ENCODE data around the gene NEK6. TPM values are rescaled to one million over a fixed set of nuclear protein-coding genes. Genes with fewer than 3 reads are reported as not detected.

Gene NEK6
- total and polyA plus RNA-seq, 2 of the 8 experiments (the other 6 are each of a cell fraction or from before 2014, with no cell fraction given) = 17.7 to 19.7 TPM

DNA sequence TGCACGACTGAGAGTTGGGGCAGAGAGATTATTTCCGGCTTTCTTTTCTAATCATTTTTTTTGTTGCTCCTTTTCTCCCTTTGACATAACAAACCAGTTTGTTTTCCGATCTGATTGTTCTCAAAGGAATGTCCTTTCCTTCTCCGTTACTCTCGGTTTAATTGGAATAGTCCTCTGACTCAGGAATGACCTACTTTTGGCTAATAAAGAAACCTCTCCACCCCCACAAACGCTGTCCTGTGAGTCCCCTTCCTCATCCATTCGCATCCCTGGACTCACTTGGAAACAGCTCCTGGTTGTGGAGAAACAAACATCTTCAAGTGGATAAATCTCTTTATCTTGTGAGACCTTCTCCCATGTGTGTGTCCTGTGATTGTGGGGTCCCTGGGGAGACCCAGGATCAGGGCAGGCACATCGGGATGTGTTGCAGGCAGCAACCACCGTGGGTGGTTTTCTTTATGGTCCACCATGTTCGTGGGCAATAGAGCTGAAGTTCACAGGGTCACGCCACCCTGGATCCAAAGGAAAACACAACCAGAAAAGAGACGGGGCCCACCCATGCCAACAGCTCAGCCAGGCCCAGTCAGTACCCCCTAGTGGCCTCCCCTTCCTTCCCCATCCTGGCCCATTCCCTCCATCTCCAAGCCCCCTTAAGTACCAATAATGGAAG is 45.2 kb upstream of the NEK6 start:
- Histone ChIP-seq H3K79me1 (ENCODE audit: low read depth, low read length) (no peaks in the 10 kb centered on the region), H2BK120ac (replicated peaks; ENCODE audit: low read depth, low read length) (no peak overlapping the region), H2AFZ (ENCODE audit: low read length) (no peak overlapping the region; the same call in 1 of the 2 replicates), H3K4me2 (ENCODE audit: insufficient read depth in 1 of 2, low read depth in 2 of 2, low read length in 2 of 2) (no peak overlapping the region), H3K4ac (replicated peaks; ENCODE audit: insufficient read length, low read depth, low read length) (no peak overlapping the region), H3K79me2 (ENCODE audit: control insufficient read depth in 1 of 2, insufficient read depth in 2 of 2, low read length in 2 of 2) (no peaks in the 10 kb centered on the region), H3K9ac (replicated peaks in 1 of 4; ENCODE audit: extremely low read depth in 1 of 4, low read depth in 3 of 4, low read length in 3 of 4) (no peak overlapping the region), H3K27me3 (replicated peaks in 1 of 4; ENCODE audit: control insufficient read depth in 3 of 4, extremely low read depth in 1 of 4, insufficient read depth in 3 of 4, low read length in 3 of 4) (no peaks in the 10 kb centered on the region), H3K36me3 (ENCODE audit: control insufficient read depth in 2 of 4, insufficient read depth in 4 of 4, low read length in 3 of 4) (no peaks in the 10 kb centered on the region), H4K20me1 (replicated peaks in 1 of 2; ENCODE audit: control insufficient read depth in 1 of 2, insufficient read depth in 2 of 2, low read length in 2 of 2) (no peaks in the 10 kb centered on the region), H3K23ac (ENCODE audit: insufficient read length) (no peak overlapping the region), H3K14ac (ENCODE audit: insufficient read length) (no peak overlapping the region), H2BK15ac (ENCODE audit: low read length) (no peak overlapping the region), H4K91ac (replicated peaks; ENCODE audit: insufficient read length, low read length) (no peak overlapping the region), H3K4me3 (ENCODE audit: extremely low read depth in 1 of 4, insufficient read depth in 2 of 4, low read depth in 3 of 4, low read length in 4 of 4) (no peak overlapping the region), H4K8ac (ENCODE audit: extremely low read depth, insufficient read depth, low read length) (no peak overlapping the region), H3K23me2 (ENCODE audit: low read depth, low read length) (no peaks in the 10 kb centered on the region; the same call in 1 of the 2 replicates), H4K5ac (ENCODE audit: insufficient read length, low read depth, low read length) (no peak overlapping the region), H3K27ac (ENCODE audit: low read depth, low read length) (no peak overlapping the region), H3K4me1 (replicated peaks in 1 of 4; ENCODE audit: control insufficient read depth in 3 of 4, insufficient read depth in 4 of 4, low read length in 3 of 4) (peaks cover 0 to 4% (median 2%) of the 10 kb centered on the region in 4 experiments; a peak in 4 of 7 replicates), H2BK5ac (ENCODE audit: low read depth, low read length) (no peak overlapping the region), H3K56ac (replicated peaks; ENCODE audit: insufficient read length, low read depth, low read length) (no peak overlapping the region), H2AK5ac (ENCODE audit: low read depth, low read length) (no peak overlapping the region), H3K18ac (ENCODE audit: extremely low read depth, low read length) (no peak overlapping the region), H2BK12ac (ENCODE audit: low read depth, low read length) (no peak overlapping the region), H2BK20ac (ENCODE audit: low read length) (no peak overlapping the region), H3K9me3 (ENCODE audit: insufficient read depth in 2 of 2, low read depth in 1 of 2, low read length in 1 of 2) (no peaks in the 10 kb centered on the region)
- ChIA-PET POLR2A (ENCODE audit: partially characterized antibody) (interaction anchor here (0.6 to 1.3 kb wide), 2 partner anchors 30 to 933 kb away, joined by 3 to 4 read pairs; no protein-coding TSS in a partner anchor), CTCF (ENCODE audit: partially characterized antibody) (interaction anchor here (2.0 to 4.0 kb wide), 2 partner anchors 12 to 86 kb away, joined by 12 to 17 read pairs; no protein-coding TSS in a partner anchor)
- DNase-seq (ENCODE audit: low read depth in 1 of 2, low spot score in 2 of 2) (no peak), FAIRE-seq (no peak)
- 79% methylated on average over 12 of the region's 12 CpGs; no CpG with 5 or more reads in 1 of the 2 experiments for WGBS, 2 experiments (ENCODE audit: extremely low coverage in 1 of 2, insufficient coverage in 1 of 2, insufficient read length in 1 of 2, insufficient replicate concordance in 2 of 2, low coverage in 1 of 2, low lambda C conversion rate in 2 of 2, missing lambda C conversion rate in 1 of 2)
- TF ChIP-seq SIRT6 (IDR thresholded peaks at IDR 0.05; ENCODE audit: low read length) = no peak
- TF ChIP-seq, protein P1, sequence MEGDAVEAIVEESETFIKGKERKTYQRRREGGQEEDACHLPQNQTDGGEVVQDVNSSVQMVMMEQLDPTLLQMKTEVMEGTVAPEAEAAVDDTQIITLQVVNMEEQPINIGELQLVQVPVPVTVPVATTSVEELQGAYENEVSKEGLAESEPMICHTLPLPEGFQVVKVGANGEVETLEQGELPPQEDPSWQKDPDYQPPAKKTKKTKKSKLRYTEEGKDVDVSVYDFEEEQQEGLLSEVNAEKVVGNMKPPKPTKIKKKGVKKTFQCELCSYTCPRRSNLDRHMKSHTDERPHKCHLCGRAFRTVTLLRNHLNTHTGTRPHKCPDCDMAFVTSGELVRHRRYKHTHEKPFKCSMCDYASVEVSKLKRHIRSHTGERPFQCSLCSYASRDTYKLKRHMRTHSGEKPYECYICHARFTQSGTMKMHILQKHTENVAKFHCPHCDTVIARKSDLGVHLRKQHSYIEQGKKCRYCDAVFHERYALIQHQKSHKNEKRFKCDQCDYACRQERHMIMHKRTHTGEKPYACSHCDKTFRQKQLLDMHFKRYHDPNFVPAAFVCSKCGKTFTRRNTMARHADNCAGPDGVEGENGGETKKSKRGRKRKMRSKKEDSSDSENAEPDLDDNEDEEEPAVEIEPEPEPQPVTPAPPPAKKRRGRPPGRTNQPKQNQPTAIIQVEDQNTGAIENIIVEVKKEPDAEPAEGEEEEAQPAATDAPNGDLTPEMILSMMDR (IDR thresholded peaks at IDR 0.05; ENCODE audit: control extremely low read depth in 1 of 3, insufficient read depth in 1 of 3, low read depth in 1 of 3, low read length in 3 of 3) = peak in 1 of 3 experiments; percentile 7; a peak in 1 of 4 replicates

Data from H1 (cell line).